NCI-H2227 (cell line): Measurements from ENCODE around the gene GMPS.
A peak's percentile ranks its signal among the peaks of the same experiment; 100 is the strongest.
"Not testable (repeated sequence)": the region's sequence is repeated elsewhere in the genome, so short reads cannot be mapped to it uniquely, and the experiment has no call there.

Source experiments
- DNase-seq: peaks from one replicate; lab custom pipeline; 2025; ENCODE audit not compliant: unreplicated experiment; lab: John Stamatoyannopoulos, UW

Gene GMPS

DNA sequence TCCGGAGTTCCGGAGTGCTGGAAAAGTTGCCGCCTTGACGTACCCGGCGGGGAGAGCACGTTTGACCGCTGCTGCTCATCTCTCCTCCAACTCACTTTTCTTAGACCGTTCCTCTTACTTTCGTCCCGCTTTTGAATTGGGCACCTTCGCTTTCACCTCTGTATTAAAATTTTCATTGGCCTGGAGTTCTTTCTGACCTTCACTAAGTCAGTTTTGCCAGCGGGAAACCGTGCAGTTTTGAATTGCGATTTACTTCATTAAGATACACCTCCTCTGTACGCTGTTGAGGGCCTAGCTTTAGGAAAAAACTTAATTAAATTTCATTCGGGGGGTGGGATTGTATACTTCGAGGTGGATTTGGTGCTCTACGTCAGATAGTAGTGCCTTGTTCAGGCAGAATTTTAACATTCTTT, 1.3 kb downstream of the GMPS start:
- DNase-seq, result peak; percentile 33

DNA sequence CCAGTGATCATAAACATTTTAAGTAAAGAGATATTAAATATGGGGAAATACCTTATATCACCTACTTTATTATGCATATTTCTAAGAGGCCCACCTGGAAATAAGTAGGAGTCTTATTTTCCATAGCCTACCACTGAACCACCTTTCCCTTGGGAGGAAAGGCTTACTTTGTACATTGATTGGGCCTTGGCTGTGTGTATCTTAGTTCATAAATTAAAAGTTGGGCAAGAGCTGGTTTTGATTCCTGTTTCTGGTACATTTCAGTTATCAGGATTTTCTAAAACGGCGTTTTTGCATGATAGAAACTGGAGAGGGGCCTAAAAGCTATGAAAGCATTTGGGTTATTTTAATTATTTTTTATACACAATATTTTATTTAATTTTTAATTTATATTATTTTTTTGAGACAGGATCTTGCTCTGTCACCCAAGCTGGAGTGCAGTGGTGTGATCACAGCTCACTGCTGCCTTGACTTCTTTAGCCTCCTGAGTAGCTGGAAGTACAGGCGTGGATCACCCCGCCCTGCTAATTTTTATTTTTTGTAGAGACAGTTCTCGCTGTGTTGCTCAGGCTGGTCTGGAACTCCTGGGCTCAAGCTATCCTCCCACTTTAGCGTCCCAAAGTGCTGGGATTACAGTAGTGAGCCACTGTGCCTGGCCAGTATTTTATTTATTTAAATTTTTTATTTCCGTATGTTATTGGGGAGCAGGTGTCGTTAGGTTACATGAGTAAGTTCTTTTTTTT, 2.6 kb downstream of the GMPS start:
- DNase-seq, result no peak

DNA sequence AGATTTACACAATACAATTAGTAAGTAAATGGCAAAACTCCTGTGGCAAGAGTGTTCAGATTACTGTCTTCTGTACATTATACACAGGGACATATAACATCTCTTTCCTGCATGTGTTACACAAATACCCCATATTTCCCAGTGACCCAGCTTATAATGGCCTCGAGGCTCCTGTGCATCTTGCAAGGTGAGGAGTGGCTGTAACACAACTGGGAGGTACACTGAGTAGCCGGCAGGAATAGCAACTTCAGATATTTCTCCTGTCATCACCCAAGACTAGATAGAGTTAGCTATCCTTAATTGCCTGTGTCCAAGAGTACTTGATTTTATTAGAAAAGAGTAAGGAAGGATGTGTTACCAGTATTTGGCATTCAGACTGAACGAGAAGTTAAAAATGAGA, 5.6 kb downstream of the GMPS start:
- DNase-seq, result no peak

DNA sequence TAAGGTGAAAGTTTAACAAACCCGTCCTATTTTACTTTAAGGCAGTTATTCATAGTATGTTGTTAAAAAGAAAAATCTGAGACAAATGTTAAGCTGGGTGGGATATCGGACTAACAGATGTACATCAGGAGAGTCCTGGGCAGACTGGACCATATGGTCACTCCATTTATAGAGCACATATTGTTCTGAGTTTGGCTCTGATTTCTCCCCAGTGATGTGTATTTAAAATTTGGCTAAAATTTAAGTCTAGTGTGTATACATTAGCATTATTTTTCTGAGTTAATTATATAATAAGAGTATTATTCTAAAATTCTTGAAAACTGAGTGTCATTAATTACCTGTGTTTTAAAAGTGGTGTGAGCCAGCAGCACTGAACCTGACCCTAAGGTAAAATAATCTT, 6.1 kb downstream of the GMPS start:
- DNase-seq, result no peak

DNA sequence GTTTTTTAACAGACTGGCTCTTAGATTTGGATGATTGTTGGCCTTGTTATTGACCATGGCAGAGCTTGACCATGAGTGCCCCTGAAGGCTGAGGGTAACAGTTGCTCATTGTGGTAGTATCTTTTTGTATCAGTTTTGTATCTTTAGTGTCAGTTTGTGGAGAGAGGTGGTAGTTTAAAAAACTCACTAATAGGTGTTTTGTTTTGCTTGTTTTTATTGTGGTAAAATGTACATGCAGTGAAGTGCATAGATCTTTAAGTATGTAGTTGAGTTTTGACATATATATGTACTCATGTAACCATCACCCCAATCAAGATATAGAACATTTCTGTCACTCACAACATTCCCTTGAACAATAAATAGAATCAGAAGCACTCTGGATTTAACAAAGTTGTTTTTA, 9.8 kb downstream of the GMPS start:
- DNase-seq, result no peak

DNA sequence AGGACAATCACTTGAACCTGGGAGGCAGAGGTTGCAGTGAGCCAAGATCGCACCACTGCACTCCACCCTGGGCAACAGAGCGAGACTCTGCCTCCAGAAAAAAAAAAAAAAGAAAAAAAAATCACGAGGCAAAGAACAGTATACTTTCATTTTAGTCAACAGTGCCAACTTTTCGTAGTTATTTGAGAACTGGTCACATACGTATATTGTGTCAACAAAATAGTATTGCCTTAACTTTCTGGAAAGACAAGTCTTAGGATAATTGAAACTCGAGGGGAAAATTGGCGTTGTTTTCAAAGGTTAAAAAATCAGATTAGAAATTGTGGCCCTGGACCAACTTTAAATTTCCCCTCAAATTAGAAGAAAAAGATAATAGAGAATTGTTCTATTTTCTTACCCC, 13.8 kb downstream of the GMPS start:
- DNase-seq, result no peak

DNA sequence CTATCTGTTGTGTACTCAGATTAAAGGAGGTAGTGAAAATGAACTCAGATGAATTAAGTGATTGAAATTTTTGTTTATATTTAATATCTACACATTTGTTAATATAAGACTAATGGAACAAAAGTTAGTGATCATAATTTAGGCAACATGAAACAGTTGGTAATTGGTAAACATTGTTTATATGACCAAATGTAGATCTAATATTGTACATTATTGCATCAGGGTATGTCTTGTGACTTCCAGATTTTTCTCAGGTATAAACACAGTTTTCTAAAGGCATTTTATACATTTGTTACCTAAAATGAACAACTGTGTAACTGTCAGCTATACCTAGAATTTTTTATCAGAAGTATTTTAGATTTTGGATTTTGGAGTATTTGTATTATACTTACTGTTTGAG, 14.8 kb downstream of the GMPS start:
- no peak for DNase-seq

DNA sequence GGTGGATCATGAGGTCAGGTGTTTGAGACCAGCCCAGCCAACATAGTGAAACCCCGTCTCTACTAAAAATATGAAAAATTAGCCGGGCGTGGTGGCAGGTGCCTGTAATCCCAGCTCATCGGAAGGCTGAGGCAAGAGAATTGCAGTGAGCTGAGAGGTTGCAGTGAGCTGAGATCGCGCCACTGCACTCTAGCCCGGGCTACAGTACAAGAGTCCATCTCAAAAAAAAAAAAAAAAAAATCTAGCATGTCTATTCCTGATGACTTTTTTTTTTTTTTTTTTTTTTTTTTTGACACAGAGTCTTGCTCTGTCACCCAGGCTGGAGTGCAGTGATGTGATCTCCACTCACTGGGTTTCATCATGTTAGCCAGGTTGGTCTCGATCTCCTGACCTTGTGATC, 15.9 kb downstream of the GMPS start:
- DNase-seq, result not testable (repeated sequence)

DNA sequence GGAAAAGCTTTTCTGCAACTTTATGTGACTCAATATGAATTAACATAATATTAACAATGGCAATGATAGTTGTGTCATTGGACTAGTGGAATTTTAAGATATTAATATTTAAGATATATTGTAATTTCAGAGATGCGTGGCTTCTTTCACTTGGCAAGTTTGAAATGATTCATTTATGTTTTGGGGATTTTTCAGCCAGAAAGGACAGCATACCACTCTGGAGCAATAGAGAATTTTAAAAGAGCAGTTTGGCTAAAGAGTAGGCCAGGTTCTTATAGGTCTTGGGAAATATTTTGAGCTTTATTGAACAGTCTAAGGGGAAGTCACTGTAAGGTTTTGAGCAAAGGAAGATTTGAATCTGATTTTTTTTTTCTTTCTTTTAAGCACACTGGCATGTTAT, 16.5 kb downstream of the GMPS start:
- DNase-seq, result no peak

DNA sequence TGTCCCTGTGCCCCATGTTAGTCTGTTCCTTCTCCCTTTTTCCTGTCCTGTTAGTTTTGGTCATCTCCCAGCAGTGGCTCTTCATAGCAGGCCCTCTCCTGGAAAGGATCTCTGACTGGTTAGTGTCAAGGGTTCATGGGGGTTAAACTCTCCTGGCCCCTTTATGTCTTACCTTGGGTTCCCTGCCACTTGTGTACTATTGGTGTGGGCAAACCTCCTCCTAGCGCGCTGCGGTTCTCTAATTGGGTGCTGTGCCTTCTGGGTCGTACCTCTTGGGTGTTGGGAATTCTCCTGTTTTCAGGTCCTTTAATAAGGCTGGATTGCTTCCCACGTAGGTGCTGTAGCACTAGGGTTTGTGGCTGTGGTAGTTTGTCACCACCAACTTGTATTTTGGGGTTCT, 18.8 kb downstream of the GMPS start:
- no peak for DNase-seq

DNA sequence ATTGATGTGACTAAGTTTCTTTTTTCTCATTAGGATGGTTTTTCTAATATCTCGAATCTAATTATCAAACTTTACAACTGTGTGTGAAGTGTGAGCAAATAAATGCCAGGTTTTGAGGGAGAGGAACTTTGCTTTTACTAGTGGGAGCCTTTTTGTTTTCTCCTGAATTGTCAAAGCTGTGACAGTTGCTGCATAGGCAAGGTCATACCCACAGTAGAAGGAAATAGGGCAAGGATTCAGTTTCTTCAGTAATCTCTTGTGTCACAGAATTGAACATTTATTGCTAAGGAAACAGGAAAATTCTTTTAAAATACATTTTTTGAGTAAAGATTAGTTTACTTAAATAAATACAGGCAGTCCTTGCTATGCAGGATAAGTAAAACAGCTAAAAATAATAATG, 19.5 kb downstream of the GMPS start:
- DNase-seq, result no peak

DNA sequence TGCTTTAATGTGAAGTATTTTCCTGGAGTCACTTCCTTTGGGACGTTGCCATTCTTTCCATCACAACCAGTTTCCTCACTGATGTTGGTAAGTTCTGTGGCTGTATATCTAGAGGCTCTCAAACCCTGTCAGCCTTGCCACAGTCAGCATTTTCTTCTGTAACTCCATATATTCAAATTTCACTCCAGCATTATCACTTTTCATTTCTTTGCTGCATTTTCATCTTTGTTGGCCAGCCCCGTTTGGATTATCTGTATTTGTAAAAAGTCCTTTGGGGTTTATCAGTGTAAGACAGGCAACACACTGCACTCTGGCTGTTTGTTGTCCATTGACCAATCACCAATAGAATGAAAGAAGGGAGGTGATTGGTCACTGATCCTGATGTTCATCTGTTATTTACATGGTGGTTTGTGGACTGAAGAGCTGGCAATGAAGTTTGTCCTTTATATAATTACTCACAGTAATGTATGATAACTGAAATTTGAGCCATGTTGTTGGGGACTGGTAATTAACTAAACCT, 20.3 kb downstream of the GMPS start:
- DNase-seq, result no peak

DNA sequence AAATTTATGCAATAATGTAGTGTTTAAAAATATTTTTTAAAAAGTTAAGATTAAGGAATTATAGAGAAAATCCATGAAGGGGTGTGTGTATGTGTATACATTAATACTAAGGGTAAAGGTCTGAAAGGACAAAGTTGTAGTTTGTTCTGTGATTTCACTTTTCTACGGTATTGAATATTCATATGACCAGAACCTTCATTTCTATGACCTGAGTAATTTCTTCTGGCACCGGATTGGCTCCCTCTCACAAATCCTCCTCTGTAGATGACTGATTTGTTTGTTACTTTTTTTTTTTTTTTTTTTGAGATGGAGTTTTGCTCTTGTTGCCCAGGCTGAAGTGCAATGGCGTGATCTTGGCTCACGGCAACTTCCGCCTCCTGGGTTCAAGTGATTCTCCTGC, 20.9 kb downstream of the GMPS start:
- no peak for DNase-seq

DNA sequence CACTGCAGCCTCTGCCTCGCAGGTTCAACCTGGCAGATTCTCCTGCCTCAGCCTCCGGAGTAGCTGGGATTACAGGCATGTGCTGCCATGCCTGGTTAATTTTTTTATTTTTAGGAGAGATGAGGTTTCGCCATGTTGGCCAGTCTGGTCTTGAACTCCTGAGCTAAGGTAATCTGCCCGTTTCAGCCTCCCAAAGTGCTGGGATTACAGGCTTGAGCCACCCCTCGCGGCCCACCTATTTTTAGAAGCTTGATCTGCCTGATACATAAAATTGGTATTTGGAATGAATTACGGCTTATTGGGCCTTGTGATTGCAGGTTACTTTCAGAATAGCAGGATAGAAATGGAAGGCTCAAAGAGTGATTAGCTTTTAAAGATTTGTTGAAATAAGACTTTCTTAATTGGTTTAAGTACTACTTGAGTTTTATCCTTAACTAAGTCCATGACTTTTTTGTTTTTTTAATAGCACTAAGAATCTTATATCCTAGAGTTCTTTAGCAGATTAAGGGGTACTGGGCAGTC, 25.0 kb downstream of the GMPS start:
- DNase-seq, result no peak

DNA sequence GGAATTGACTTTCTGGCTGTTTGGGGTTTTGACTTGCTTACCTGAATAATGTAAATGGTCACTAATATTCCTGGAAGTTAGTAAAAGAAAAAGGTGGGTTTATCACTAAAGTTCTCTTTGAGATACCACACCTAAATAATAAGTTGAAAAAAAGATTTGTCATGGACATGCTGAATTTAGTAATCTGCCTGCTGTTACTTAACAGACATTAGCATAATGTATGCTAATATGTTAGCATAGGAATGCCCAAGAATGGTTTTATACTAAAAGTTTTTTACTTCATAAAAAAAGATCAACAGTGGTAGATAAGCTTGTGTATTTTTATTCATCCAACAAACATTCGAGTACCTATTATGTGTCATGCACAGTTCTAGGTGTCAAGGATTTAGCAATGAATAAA, 36.5 kb downstream of the GMPS start:
- no peak for DNase-seq

DNA sequence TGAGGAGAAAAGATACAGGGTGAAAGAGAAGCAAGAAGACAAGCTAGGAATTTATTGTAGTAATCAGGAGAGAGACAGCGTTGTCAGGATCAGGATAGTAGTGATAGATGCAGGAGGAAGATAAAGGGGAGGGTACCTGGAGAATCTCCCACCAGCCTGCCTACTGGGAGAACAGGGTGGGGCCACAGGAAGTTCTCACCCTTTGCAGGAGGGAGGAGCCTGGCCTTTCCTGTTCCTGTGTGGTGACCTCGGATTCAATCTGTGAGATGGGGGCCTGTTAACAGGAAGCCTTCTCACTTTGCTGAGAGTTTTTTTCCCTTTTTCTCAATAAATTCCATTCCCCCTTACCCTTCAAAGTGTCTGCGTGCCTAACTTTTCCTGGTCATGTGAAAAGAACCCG, 37.6 kb downstream of the GMPS start:
- DNase-seq, result no peak

DNA sequence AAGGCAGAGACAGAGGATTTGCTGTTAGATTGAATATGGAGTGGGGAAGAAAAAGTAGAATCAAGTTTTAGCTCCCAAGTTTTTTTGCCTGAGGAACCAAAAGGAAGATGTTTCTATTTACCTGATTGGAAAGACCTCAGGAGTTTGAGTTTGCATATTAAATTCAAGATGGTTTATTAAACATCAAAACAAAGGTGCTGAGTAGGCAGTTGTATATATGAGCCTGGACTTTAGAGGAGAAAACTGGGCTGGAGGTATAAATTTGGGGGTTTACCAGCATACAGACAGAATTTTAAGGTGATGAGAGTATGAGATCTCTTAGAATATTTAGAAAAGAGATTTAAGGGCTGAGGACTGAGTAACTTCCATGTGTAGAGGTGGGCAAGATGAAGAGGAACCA, 38.2 kb downstream of the GMPS start:
- no peak for DNase-seq

DNA sequence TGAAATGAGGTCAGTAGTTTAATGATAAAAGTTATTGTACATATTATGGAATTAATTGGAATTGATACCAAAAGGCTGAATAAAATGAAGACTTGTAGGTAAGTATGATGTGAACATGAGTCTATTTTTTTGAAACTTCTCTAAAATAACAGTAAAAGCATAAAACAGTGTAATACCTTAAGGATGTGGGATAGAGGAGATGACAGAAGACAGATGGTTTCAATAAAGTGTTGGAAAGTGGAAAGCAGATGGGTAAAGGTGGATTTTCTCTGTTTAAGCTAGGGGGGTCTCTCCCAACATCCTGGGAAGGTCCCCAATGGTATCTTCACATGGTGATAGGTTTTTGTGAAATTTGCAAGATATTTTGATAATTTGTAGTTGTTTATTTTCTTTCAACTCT, 41.6 kb downstream of the GMPS start:
- DNase-seq, result no peak

DNA sequence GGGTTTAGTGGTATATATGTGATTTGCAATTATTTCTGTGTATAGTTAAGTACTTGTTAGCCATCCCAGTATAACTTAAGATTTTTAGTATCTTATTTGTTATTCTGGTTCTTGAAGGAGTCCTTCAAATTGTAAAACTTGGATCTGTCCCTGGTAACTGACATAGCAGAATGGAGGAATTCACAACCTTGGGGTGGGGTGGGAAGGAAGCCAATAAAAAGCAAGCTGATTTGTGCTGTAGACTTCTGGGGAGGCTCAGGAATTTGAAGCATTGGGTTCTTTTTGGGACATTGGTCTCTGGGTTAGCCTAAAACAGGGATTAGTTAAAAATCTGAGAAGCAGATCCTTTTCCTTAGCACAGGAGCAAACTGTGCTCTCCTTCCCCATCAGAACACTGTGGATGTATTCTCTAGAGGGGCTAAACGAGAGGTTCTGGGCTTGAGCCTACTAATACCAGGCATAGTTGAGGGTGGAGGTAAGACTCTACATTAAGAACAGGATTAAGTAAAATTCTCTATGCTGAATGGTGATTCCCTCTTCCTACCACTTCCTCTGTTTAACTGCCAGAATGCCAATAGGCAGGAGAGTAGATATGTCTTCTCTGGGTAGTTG, 42.2 kb downstream of the GMPS start:
- no peak for DNase-seq

DNA sequence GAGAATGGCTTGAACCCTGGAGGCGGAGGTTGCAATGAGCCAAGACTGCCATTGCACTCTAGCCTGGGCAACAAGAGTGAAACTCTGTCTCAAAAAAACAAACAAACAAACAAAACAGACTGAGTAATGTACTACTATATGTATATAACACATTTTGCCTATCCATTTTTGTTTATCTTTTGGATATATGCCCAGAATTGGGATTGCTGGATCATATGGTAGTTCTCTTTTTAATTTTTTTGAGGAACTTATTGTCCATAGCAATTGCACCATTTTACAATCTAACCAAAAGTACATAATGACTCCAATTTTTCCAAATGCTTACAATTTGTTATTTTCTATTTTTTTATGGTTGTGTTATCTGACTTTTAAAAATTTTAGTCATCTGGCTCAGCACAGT, 47.3 kb downstream of the GMPS start:
- no peak for DNase-seq

DNA sequence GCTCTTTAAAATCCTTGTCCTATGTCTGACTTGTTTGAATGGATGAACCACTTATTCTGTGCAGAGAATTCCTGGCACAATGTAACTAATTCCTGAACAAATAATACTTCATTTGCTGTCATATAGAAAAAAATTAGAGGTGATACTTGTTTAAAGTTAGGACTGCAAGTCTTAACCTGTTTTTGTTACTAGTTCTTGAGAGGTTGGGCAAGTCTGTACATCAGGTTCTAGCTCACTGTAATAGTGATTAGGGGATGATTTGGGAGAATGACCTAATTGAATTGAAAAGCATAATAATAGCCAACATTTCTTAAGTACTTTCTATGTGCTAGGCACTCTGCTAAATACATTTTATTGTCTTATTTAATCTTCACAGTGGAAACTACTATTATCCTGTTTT, 49.3 kb downstream of the GMPS start:
- no peak for DNase-seq

DNA sequence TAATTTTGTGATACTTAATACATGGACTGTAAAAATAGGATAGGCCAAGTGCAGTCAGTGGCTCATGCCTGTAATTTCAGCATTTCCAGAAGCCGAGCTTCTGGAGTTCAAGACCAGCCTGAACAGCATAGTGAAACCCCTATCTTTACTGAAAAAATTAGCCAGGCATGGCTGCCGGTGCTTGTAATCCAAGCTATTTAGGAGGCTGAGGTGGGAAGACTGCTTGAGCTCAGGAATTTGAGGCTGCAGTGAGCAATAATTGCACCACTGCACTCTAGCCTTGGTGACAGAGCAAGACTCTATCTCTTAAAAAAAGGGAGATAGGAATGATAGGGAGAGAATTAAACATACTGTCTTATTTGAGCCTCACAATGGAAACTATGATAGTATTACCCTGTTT, 51.0 kb downstream of the GMPS start:
- DNase-seq, result no peak

DNA sequence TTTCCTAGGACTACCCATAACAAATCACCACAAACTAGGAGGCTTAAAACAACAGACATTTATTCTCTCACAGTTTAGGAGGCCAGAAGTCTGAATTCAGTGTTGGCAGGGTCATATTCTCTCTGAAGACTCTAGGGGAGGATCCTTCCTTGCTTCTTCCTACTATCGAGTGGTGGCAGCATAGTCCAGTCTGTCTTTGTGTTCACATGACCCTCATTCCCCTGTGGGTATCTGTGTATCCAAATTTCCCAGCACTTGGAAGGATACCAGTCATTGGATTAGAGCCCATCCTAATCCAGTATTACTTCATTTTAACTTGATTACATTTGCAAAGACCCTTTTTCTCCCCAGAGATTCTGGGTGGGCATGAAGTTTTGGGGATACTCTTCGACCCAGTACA, 63.8 kb downstream of the GMPS start:
- no peak for DNase-seq
